Prostate gland (tissue), 2 donors: ENCODE measurements around the gene SEMA5A.

Source experiments
- CTCF ChIP-seq, 4 experiments: fragments of 200-600 bp in 2 of 4; fragments of 450-650 bp in 2 of 4; sonication (generic) in 2 of 4; IDR thresholded peaks; 1 replicate in 3 of 4; 2 replicates in 1 of 4; pipeline ENCODE4 v1.5.1; 2016 to 2019; ENCODE audit warnings: antibody characterized with exemption in 4 of 4, mild to moderate bottlenecking in 2 of 4, moderate library complexity in 2 of 4
- POLR2A ChIP-seq: fragments of 450-650 bp; IDR thresholded peaks from one replicate; pipeline ENCODE4 v1.6.1; 2016; ENCODE audit warnings: antibody characterized with exemption, mild to moderate bottlenecking

DNA sequence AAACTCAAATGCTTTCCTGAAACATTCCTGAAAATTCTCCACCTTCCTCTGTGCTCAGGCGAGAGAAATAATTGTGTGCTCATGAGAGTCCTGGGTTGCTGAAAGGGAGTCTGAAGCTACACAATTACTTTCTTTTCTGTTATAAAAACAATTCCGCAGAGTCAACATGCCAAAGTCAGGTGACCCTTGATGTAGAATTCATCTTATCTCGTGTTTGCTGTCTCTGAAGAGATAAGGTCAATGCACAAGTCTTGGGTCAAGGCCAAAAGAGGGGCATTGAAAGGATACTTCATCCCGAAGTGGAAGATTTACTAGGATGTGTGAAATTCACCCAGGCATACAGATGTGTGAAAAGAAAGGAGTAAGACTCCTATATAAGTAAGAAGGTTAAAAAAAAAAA lies 493.5 kb downstream of the SEMA5A start:
- no peak for TF ChIP-seq CTCF (IDR thresholded peaks at IDR 0.05)
- no peak for TF ChIP-seq POLR2A
